Vagina (tissue), 2 donors: ENCODE data around the gene NISCH.

Experiments
- POLR2A ChIP-seq, 2 donors: fragments of 450-650 bp; IDR thresholded peaks; one replicate each; pipeline ENCODE4 v1.6.1; 2017; ENCODE audit warnings: antibody characterized with exemption in 2 of 2, mild to moderate bottlenecking in 2 of 2, moderate library complexity in 2 of 2
- TF ChIP-seq, protein P1 (sequence below), 3 experiments: fragments of 450-650 bp in 2 of 3; fragments of 200-600 bp in 1 of 3; sonication (generic) in 1 of 3; IDR thresholded peaks; one replicate each; pipeline ENCODE4 v1.5.1; 2017 to 2019; ENCODE audit warnings: antibody characterized with exemption in 3 of 3, mild to moderate bottlenecking in 2 of 3, moderate library complexity in 2 of 3

DNA sequence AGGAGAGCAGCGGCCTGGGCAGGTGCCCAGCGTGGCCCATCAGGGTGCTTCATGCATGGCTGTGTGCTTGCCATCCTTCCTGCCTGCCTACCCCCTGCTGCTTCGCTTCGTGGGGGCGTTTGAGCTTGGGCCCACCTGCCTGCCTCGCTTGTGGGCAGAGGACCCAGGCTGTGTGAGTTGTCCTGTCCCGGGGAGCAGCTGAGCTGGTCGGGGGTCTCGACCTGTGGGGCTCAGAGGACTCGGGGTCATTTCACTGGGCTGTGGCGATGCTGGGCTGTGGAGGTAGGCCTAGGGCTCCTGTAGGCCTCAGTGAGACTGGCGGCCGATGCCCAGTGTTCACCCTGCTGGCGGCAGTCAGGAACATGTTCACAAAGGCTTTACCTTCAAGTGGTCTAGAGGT, 27.7 kb downstream of the NISCH start:
- TF ChIP-seq, protein P1, sequence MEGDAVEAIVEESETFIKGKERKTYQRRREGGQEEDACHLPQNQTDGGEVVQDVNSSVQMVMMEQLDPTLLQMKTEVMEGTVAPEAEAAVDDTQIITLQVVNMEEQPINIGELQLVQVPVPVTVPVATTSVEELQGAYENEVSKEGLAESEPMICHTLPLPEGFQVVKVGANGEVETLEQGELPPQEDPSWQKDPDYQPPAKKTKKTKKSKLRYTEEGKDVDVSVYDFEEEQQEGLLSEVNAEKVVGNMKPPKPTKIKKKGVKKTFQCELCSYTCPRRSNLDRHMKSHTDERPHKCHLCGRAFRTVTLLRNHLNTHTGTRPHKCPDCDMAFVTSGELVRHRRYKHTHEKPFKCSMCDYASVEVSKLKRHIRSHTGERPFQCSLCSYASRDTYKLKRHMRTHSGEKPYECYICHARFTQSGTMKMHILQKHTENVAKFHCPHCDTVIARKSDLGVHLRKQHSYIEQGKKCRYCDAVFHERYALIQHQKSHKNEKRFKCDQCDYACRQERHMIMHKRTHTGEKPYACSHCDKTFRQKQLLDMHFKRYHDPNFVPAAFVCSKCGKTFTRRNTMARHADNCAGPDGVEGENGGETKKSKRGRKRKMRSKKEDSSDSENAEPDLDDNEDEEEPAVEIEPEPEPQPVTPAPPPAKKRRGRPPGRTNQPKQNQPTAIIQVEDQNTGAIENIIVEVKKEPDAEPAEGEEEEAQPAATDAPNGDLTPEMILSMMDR (IDR thresholded peaks at IDR 0.05), result no peak
- TF ChIP-seq POLR2A (IDR thresholded peaks at IDR 0.05), result no peak
